WTC11 (cell line): ENCODE data around the gene SUPT7L. TPM values are rescaled to one million over a fixed set of nuclear protein-coding genes. Genes with fewer than 3 reads are reported as not detected.

ENCODE experiments used
- ATAC-seq: fragments of 200-7000 bp; cut with Tn5 transposase; 2 replicates; pipeline ENCODE4 v1.10.0; 2021; ENCODE audit warnings: mild to moderate bottlenecking, moderate library complexity
- CTCF ChIA-PET: fragments of 300-600 bp; sonication (Branson Sonifier 250); formaldehyde crosslinking; loops from one replicate; lab custom pipeline; 2021; ENCODE audit warnings: antibody characterized with exemption; lab: Charles Lee
- POLR2A ChIA-PET: fragments of 350-600 bp; sonication (Branson Sonifier 250); formaldehyde crosslinking; loops from one replicate; lab custom pipeline; 2021; ENCODE audit warnings: antibody characterized with exemption; lab: Charles Lee
- DNase-seq: peaks from one replicate; pipeline ENCODE4 v3.0.0; 2021; ENCODE audit warnings: low spot score
- H3K27ac Mint-ChIP-seq: 2 replicates; pipeline ENCODE4 v1.8.0; 2021; ENCODE audit warnings: mixed read lengths
- H3K27me3 Mint-ChIP-seq: 2 replicates; pipeline ENCODE4 v1.8.0; 2021; ENCODE audit warnings: low read depth, mild to moderate bottlenecking, moderate library complexity, mixed read lengths
- H3K36me3 Mint-ChIP-seq: 2 replicates; pipeline ENCODE4 v1.8.0; 2021; ENCODE audit warnings: mixed read lengths
- H3K4me1 Mint-ChIP-seq: 2 replicates; pipeline ENCODE4 v1.8.0; 2022; ENCODE audit warnings: mixed read lengths
- H3K4me3 Mint-ChIP-seq: 2 replicates; pipeline ENCODE4 v1.8.0; 2021; ENCODE audit warnings: mild to moderate bottlenecking, moderate library complexity, mixed read lengths
- H3K9me3 Mint-ChIP-seq: 2 replicates; pipeline ENCODE4 v1.8.0; 2021; ENCODE audit warnings: mixed read lengths
- CTCF ChIP-seq: fragments of 200-600 bp; IDR thresholded peaks from 2 replicates; pipeline ENCODE4 v1.8.0; 2022; ENCODE audit warnings: antibody characterized with exemption
- ERG ChIP-seq: fragments of 250-450 bp; sonication (Bioruptor Pico); IDR thresholded peaks from 2 replicates; pipeline ENCODE4 v1.8.0; 2021; ENCODE audit warnings: mild to moderate bottlenecking
- FOXJ3 ChIP-seq: sonication (generic); formaldehyde crosslinking; IDR thresholded peaks from 2 replicates; pipeline ENCODE4 v1.9.0; 2021; ENCODE audit warnings: missing genetic modification reagents, mild to moderate bottlenecking, borderline replicate concordance
- FOXK1 ChIP-seq: sonication (generic); formaldehyde crosslinking; IDR thresholded peaks from 2 replicates; pipeline ENCODE4 v1.8.0; 2022; ENCODE audit warnings: mild to moderate bottlenecking, moderate library complexity, missing genetic modification reagents
- FOXP1 ChIP-seq: sonication (generic); formaldehyde crosslinking; IDR thresholded peaks from 2 replicates; pipeline ENCODE4 v1.8.0; 2022; ENCODE audit warnings: missing genetic modification reagents, mild to moderate bottlenecking, moderate library complexity, borderline replicate concordance
- GRHL2 ChIP-seq: fragments of 250-450 bp; sonication (Bioruptor Pico); IDR thresholded peaks from 2 replicates; pipeline ENCODE4 v1.8.0; 2022; ENCODE audit warnings: mild to moderate bottlenecking, moderate library complexity; ENCODE audit not compliant: insufficient replicate concordance, severe bottlenecking
- JUN ChIP-seq: sonication (generic); formaldehyde crosslinking; IDR thresholded peaks from 2 replicates; pipeline ENCODE4 v1.8.0; 2023; ENCODE audit warnings: mild to moderate bottlenecking, missing genetic modification reagents
- MXD4 ChIP-seq: fragments of 250-450 bp; sonication (Bioruptor Pico); IDR thresholded peaks from 2 replicates; pipeline ENCODE4 v1.8.0; 2021; ENCODE audit warnings: mild to moderate bottlenecking, moderate library complexity, borderline replicate concordance
- MYBL2 ChIP-seq: sonication (generic); formaldehyde crosslinking; IDR thresholded peaks from 2 replicates; pipeline ENCODE4 v1.8.1; 2023; ENCODE audit warnings: mild to moderate bottlenecking, moderate library complexity, missing genetic modification reagents
- NFATC4 ChIP-seq: fragments of 250-450 bp; sonication (Bioruptor Pico); IDR thresholded peaks from 2 replicates; pipeline ENCODE4 v1.9.0; 2021; ENCODE audit warnings: mild to moderate bottlenecking
- NFE2L1 ChIP-seq: sonication (generic); formaldehyde crosslinking; IDR thresholded peaks from 2 replicates; pipeline ENCODE4 v1.8.1; 2023; ENCODE audit warnings: missing genetic modification reagents
- NR2C2 ChIP-seq: sonication (generic); formaldehyde crosslinking; IDR thresholded peaks from 2 replicates; pipeline ENCODE4 v1.8.0; 2022; ENCODE audit warnings: mild to moderate bottlenecking, missing genetic modification reagents
- SMAD3 ChIP-seq: sonication (generic); formaldehyde crosslinking; IDR thresholded peaks from 2 replicates; pipeline ENCODE4 v1.8.0; 2022; ENCODE audit warnings: missing genetic modification reagents, mild to moderate bottlenecking, borderline replicate concordance
- SP1 ChIP-seq: sonication (generic); formaldehyde crosslinking; conservative IDR thresholded peaks from 2 replicates; pipeline ENCODE4 v1.8.1; 2022; ENCODE audit warnings: missing genetic modification reagents
- TCF7 ChIP-seq: sonication (generic); formaldehyde crosslinking; IDR thresholded peaks from 2 replicates; pipeline ENCODE4 v1.8.0; 2022; ENCODE audit warnings: mild to moderate bottlenecking, low read depth, missing genetic modification reagents, moderate library complexity
- TEAD1 ChIP-seq: sonication (generic); formaldehyde crosslinking; IDR thresholded peaks from 2 replicates; pipeline ENCODE4 v1.8.0; 2022; ENCODE audit warnings: mild to moderate bottlenecking, missing genetic modification reagents
- TP53 ChIP-seq: sonication (generic); formaldehyde crosslinking; IDR thresholded peaks from 2 replicates; pipeline ENCODE4 v1.8.1; 2023; ENCODE audit warnings: mild to moderate bottlenecking, missing genetic modification reagents
- ZNF138 ChIP-seq: sonication (generic); formaldehyde crosslinking; conservative IDR thresholded peaks from 2 replicates; pipeline ENCODE4 v1.8.1; 2022; ENCODE audit warnings: mild to moderate bottlenecking, moderate library complexity, missing genetic modification reagents
- ZNF671 ChIP-seq: fragments of 250-450 bp; sonication (Bioruptor Pico); IDR thresholded peaks from 2 replicates; pipeline ENCODE4 v1.8.0; 2021; ENCODE audit warnings: mild to moderate bottlenecking
- total RNA-seq: library from RNA; stranded (reverse); gene quantifications from 3 replicates; pipeline ENCODE4 v1.2.3, GENCODE V29; 2021
- TF ChIP-seq, protein P1 (sequence below): sonication (generic); formaldehyde crosslinking; IDR thresholded peaks from 2 replicates; pipeline ENCODE4 v1.8.1; 2023; ENCODE audit warnings: mild to moderate bottlenecking, missing genetic modification reagents, borderline replicate concordance
- TF ChIP-seq, protein P2 (sequence below): sonication (generic); formaldehyde crosslinking; IDR thresholded peaks from 2 replicates; pipeline ENCODE4 v1.8.1; 2023; ENCODE audit warnings: mild to moderate bottlenecking, missing genetic modification reagents, moderate library complexity
- TF ChIP-seq, protein P3 (sequence below): fragments of 250-450 bp; sonication (Bioruptor Pico); IDR thresholded peaks from 2 replicates; pipeline ENCODE4 v1.9.0; 2021; ENCODE audit warnings: mild to moderate bottlenecking

The SUPT7L gene
- total RNA-seq, 1 experiment from 2014 or later = 22.6 TPM

- ChIA-PET CTCF (interaction anchor here (0.8 kb wide), 1 partner anchor 30 kb away, joined by 3 read pairs; no protein-coding TSS in a partner anchor), POLR2A (no interaction called here)
- Mint-ChIP-seq H3K4me1 (no peaks in the 10 kb centered on the region; the same call in 1 of the 2 replicates), H3K36me3 (peaks cover 60% of the 10 kb centered on the region), H3K27me3 (no peaks in the 10 kb centered on the region), H3K27ac (no peak overlapping the region), H3K4me3 (no peak overlapping the region), H3K9me3 (no peaks in the 10 kb centered on the region)
- TF ChIP-seq, protein P1, sequence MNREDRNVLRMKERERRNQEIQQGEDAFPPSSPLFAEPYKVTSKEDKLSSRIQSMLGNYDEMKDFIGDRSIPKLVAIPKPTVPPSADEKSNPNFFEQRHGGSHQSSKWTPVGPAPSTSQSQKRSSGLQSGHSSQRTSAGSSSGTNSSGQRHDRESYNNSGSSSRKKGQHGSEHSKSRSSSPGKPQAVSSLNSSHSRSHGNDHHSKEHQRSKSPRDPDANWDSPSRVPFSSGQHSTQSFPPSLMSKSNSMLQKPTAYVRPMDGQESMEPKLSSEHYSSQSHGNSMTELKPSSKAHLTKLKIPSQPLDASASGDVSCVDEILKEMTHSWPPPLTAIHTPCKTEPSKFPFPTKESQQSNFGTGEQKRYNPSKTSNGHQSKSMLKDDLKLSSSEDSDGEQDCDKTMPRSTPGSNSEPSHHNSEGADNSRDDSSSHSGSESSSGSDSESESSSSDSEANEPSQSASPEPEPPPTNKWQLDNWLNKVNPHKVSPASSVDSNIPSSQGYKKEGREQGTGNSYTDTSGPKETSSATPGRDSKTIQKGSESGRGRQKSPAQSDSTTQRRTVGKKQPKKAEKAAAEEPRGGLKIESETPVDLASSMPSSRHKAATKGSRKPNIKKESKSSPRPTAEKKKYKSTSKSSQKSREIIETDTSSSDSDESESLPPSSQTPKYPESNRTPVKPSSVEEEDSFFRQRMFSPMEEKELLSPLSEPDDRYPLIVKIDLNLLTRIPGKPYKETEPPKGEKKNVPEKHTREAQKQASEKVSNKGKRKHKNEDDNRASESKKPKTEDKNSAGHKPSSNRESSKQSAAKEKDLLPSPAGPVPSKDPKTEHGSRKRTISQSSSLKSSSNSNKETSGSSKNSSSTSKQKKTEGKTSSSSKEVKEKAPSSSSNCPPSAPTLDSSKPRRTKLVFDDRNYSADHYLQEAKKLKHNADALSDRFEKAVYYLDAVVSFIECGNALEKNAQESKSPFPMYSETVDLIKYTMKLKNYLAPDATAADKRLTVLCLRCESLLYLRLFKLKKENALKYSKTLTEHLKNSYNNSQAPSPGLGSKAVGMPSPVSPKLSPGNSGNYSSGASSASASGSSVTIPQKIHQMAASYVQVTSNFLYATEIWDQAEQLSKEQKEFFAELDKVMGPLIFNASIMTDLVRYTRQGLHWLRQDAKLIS = no peak
- TF ChIP-seq FOXK1 (CRISPR knock-in tag) = no peak
- TF ChIP-seq, protein P2, sequence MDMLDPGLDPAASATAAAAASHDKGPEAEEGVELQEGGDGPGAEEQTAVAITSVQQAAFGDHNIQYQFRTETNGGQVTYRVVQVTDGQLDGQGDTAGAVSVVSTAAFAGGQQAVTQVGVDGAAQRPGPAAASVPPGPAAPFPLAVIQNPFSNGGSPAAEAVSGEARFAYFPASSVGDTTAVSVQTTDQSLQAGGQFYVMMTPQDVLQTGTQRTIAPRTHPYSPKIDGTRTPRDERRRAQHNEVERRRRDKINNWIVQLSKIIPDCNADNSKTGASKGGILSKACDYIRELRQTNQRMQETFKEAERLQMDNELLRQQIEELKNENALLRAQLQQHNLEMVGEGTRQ (CRISPR knock-in tag) = no peak
- no peak for TF ChIP-seq TP53 (CRISPR knock-in tag)
- TF ChIP-seq, protein P3, sequence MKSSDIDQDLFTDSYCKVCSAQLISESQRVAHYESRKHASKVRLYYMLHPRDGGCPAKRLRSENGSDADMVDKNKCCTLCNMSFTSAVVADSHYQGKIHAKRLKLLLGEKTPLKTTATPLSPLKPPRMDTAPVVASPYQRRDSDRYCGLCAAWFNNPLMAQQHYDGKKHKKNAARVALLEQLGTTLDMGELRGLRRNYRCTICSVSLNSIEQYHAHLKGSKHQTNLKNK (CRISPR knock-in tag) = no peak
- TF ChIP-seq MYBL2 (CRISPR knock-in tag) = no peak
- DNase-seq (no peak), ATAC-seq (no peak)
Observed at GRCh38 chr2:27653397-27653796, 10.0 kb downstream of the SUPT7L start.

GRCh38 chr2:27652790-27653189 lies 10.6 kb downstream of the SUPT7L start:
- peaks cover 66% of the 10 kb centered on the region for H3K36me3 Mint-ChIP-seq
- POLR2A ChIA-PET = no interaction called here
- H3K27me3 Mint-ChIP-seq = no peaks in the 10 kb centered on the region
- ATAC-seq (no peak), DNase-seq (no peak)
- no peaks in the 10 kb centered on the region; the same call in 1 of the 2 replicates for H3K4me1 Mint-ChIP-seq
- CTCF ChIA-PET = interaction anchor here (0.7 kb wide), 1 partner anchor 31 kb away, joined by 3 read pairs; no protein-coding TSS in a partner anchor
- TF ChIP-seq GRHL2 (CRISPR knock-in tag) (no peak), JUN (no peak), ZNF671 (CRISPR knock-in tag) (no peak), CTCF (no peak), NFE2L1 (CRISPR knock-in tag) (no peak)
- no peak overlapping the region for H3K27ac Mint-ChIP-seq
- H3K4me3 Mint-ChIP-seq = no peak overlapping the region
- H3K9me3 Mint-ChIP-seq = no peaks in the 10 kb centered on the region

GRCh38 chr2:27652341-27652740 lies 11.1 kb downstream of the SUPT7L start:
- CTCF ChIA-PET = interaction anchor here (0.7 kb wide), 1 partner anchor 32 kb away, joined by 3 read pairs; no protein-coding TSS in a partner anchor
- Mint-ChIP-seq H3K36me3 (peaks cover 69% of the 10 kb centered on the region), H3K4me3 (no peak overlapping the region), H3K27ac (no peak overlapping the region), H3K27me3 (no peaks in the 10 kb centered on the region), H3K4me1 (no peaks in the 10 kb centered on the region; the same call in 1 of the 2 replicates), H3K9me3 (no peaks in the 10 kb centered on the region)
- POLR2A ChIA-PET = no interaction called here
- DNase-seq = no peak
- no peak for ATAC-seq
- TF ChIP-seq TEAD1 (no peak), ZNF138 (no peak), NR2C2 (no peak), FOXP1 (no peak), SMAD3 (CRISPR knock-in tag) (no peak), NFATC4 (CRISPR knock-in tag) (no peak), TCF7 (CRISPR knock-in tag) (no peak), ERG (CRISPR knock-in tag) (no peak), SP1 (CRISPR knock-in tag) (no peak), MXD4 (no peak), FOXJ3 (no peak), JUN (no peak)
